ENCODE results near the gene UBE2Q2. TPM values are rescaled to one million over a fixed set of nuclear protein-coding genes. Genes with fewer than 3 reads are reported as not detected.
"Not testable (repeated sequence)": the region's sequence is repeated elsewhere in the genome, so short reads cannot be mapped to it uniquely, and the experiment has no call there.

Gene UBE2Q2
- total RNA-seq, 1 donor from 2014 or later, result 29.6 TPM

GRCh38 chr15:75903331-75904239 is 60.3 kb downstream of the UBE2Q2 start, which contains the start of gene FBXO22:
FBXO22 (plus strand) TSS chr15:75903878; CDS start chr15:75903964, 86 bp downstream.
- intact Hi-C loops (cut with DNase I), result no loop called here
- ATAC-seq (peak; percentile 99), DNase-seq (peak; percentile 96)
- peak within 1 kb of the TSS; percentile 88 for H3K4me3 ChIP-seq
- no peaks in the 10 kb centered on the region for H3K9me3 ChIP-seq
- TF ChIP-seq CTCF (IDR thresholded peaks at IDR 0.05), result no peak
- H3K4me1 ChIP-seq, result peaks cover 14% of the 10 kb centered on the region
- no peaks in the 10 kb centered on the region for H3K36me3 ChIP-seq
- no peaks in the 10 kb centered on the region for H3K27me3 ChIP-seq
- H3K27ac ChIP-seq, result peak within 1 kb of the TSS; percentile 82

- DNase-seq (no peak), ATAC-seq (no peak)
- Histone ChIP-seq H3K27ac (no peak overlapping the region), H3K36me3 (no peaks in the 10 kb centered on the region), H3K4me1 (peaks cover 14% of the 10 kb centered on the region), H3K9me3 (no peaks in the 10 kb centered on the region), H3K27me3 (no peaks in the 10 kb centered on the region), H3K4me3 (no peak overlapping the region)
- intact Hi-C loops (cut with DNase I), result no loop called here
- no peak for TF ChIP-seq CTCF (IDR thresholded peaks at IDR 0.05)
Observed at GRCh38 chr15:75905231-75905630, 62.0 kb downstream of the UBE2Q2 start.

- ATAC-seq; H3K27ac ChIP-seq; intact Hi-C loops (cut with DNase I); H3K27me3 ChIP-seq; DNase-seq; H3K4me1 ChIP-seq; H3K4me3 ChIP-seq; H3K9me3 ChIP-seq: not testable (repeated sequence)
- peaks cover 23% of the 10 kb centered on the region for H3K36me3 ChIP-seq
Observed at GRCh38 chr15:75910355-75910754, 67.1 kb downstream of the UBE2Q2 start.

- no peaks in the 10 kb centered on the region for H3K4me1 ChIP-seq
- H3K9me3 ChIP-seq, result no peaks in the 10 kb centered on the region
- TF ChIP-seq CTCF (IDR thresholded peaks at IDR 0.05), result no peak
- no peaks in the 10 kb centered on the region for H3K27me3 ChIP-seq
- no peak overlapping the region for H3K4me3 ChIP-seq
- H3K36me3 ChIP-seq, result peaks cover 53% of the 10 kb centered on the region
- DNase-seq (no peak), ATAC-seq (no peak)
- no peak overlapping the region for H3K27ac ChIP-seq
- intact Hi-C loops (cut with DNase I), result no loop called here
Observed at GRCh38 chr15:75916978-75917377, 73.7 kb downstream of the UBE2Q2 start.

- H3K4me1 ChIP-seq, result no peaks in the 10 kb centered on the region
- ATAC-seq (no peak), DNase-seq (no peak)
- H3K36me3 ChIP-seq, result peaks cover 50% of the 10 kb centered on the region
- intact Hi-C loops (cut with DNase I), result no loop called here
- no peak for TF ChIP-seq CTCF (IDR thresholded peaks at IDR 0.05)
- no peaks in the 10 kb centered on the region for H3K27me3 ChIP-seq
- H3K27ac ChIP-seq, result no peak overlapping the region
- no peak overlapping the region for H3K4me3 ChIP-seq
- no peaks in the 10 kb centered on the region for H3K9me3 ChIP-seq
Observed at GRCh38 chr15:75918135-75918534, 74.9 kb downstream of the UBE2Q2 start.

- no peak for ATAC-seq
- Histone ChIP-seq H3K4me1 (no peaks in the 10 kb centered on the region), H3K4me3 (no peak overlapping the region), H3K9me3 (no peaks in the 10 kb centered on the region), H3K27me3 (no peaks in the 10 kb centered on the region), H3K27ac (no peak overlapping the region), H3K36me3 (peaks cover 32% of the 10 kb centered on the region)
- TF ChIP-seq CTCF (IDR thresholded peaks at IDR 0.05), result no peak
- DNase-seq, result no peak
- intact Hi-C loops (cut with DNase I), result no loop called here
Observed at GRCh38 chr15:75920079-75920478, 76.8 kb downstream of the UBE2Q2 start.

All from upper lobe of right lung (tissue), 1 donor.